Small intestine (tissue), 7 donors: ENCODE results near the gene DAPK2. TPM values are rescaled to one million over a fixed set of nuclear protein-coding genes. Genes with fewer than 3 reads are reported as not detected.
"Not testable (repeated sequence)": the region's sequence is repeated elsewhere in the genome, so short reads cannot be mapped to it uniquely, and the experiment has no call there.

Source experiments
- DNase-seq, 2 donors: peaks; one replicate each; pipeline versions ENCODE4 v3.0.0 to v3.0.0-alpha.2; 2013
- FAIRE-seq: peaks from 2 replicates; lab custom pipeline; 2012; peaks lifted over from hg19 to GRCh38; lab: Jason Lieb, UNC
- H3K27ac ChIP-seq, 3 donors: one replicate each; pipeline ENCODE4 v1.5.1; 2013; ENCODE audit warnings: low read length in 2 of 3, mild to moderate bottlenecking in 2 of 3, control low read depth in 1 of 3, inconsistent platforms in 1 of 3, low read depth in 1 of 3, moderate library complexity in 1 of 3
- H3K27me3 ChIP-seq, 3 donors: one replicate each; pipeline ENCODE4 v1.6.1; 2013; ENCODE audit warnings: low read length in 3 of 3, inconsistent platforms in 1 of 3; ENCODE audit not compliant: control insufficient read depth in 3 of 3, insufficient read depth in 3 of 3
- H3K36me3 ChIP-seq, 3 donors: one replicate each; pipeline ENCODE4 v1.6.1; 2013; ENCODE audit warnings: low read length in 3 of 3, inconsistent platforms in 1 of 3, low read depth in 1 of 3, mild to moderate bottlenecking in 1 of 3, moderate library complexity in 1 of 3; ENCODE audit not compliant: control insufficient read depth in 3 of 3, insufficient read depth in 2 of 3
- H3K4me1 ChIP-seq, 3 donors: one replicate each; pipeline ENCODE4 v1.6.1; 2013; ENCODE audit warnings: low read length in 2 of 3, inconsistent platforms in 1 of 3, low read depth in 1 of 3, mild to moderate bottlenecking in 1 of 3, moderate library complexity in 1 of 3; ENCODE audit not compliant: control insufficient read depth in 3 of 3, insufficient read depth in 2 of 3
- H3K4me3 ChIP-seq, 3 donors: one replicate each; pipeline ENCODE4 v1.5.1; 2013; ENCODE audit warnings: low read length in 3 of 3, control low read depth in 1 of 3, inconsistent platforms in 1 of 3, low read depth in 1 of 3, mild to moderate bottlenecking in 1 of 3, moderate library complexity in 1 of 3
- H3K9me3 ChIP-seq, 2 donors: one replicate each; pipeline ENCODE4 v1.6.1; 2013; ENCODE audit warnings: low read depth in 1 of 2, low read length in 1 of 2; ENCODE audit not compliant: control insufficient read depth in 2 of 2, insufficient read depth in 1 of 2
- WGBS, 3 donors: extraction: QIAGEN DNeasy Blood & Tissue Kit; methylation state at CpG; one replicate each; pipeline ENCODE4 v1.1.7; 2013; 5-methylcytosine and 5-hydroxymethylcytosine counted together
- polyA plus RNA-seq, 4 donors: library from polyadenylated mRNA; stranded (reverse) in 3 of 4; unstranded in 1 of 4; fragments of 200-250 nt in 3 of 4; fragments of 120-200 nt in 1 of 4; gene quantifications; one replicate each; pipeline versions ENCODE4 v1.2.1 to v1.2.3, GENCODE V29; 2013
- donor health status: healthy with polysubstance abuse.
- donor health status: control.
- donor health status: control.
- donor health status: Bipolar disorder and iron deficiency.
- donor health status: healthy.

Gene DAPK2
- polyA plus RNA-seq, 4 donors = 10.3 to 91.6 (median 47.5) TPM

GRCh38 chr15:64068133-64068532, 21.8 kb upstream of the DAPK2 start:
- Histone ChIP-seq H3K27ac (no peak overlapping the region), H3K27me3 (no peaks in the 10 kb centered on the region), H3K36me3 (peaks cover 2 to 6% (median 6%) of the 10 kb centered on the region in 3 donors), H3K4me1 (peaks cover 0 to 27% (median 3%) of the 10 kb centered on the region in 3 donors), H3K4me3 (no peak overlapping the region), H3K9me3 (no peaks in the 10 kb centered on the region)
- no peak for FAIRE-seq
- WGBS, 3 donors = 49 to 63% (median 50%) methylated on average over 4 of the region's 4 CpGs
- no peak for DNase-seq

GRCh38 chr15:64067564-64068030, 21.3 kb upstream of the DAPK2 start:
- FAIRE-seq = no peak
- no peaks in the 10 kb centered on the region for H3K9me3 ChIP-seq
- H3K4me1 ChIP-seq = peaks cover 0 to 27% (median 3%) of the 10 kb centered on the region in 3 donors
- no peaks in the 10 kb centered on the region for H3K27me3 ChIP-seq
- no peak overlapping the region for H3K4me3 ChIP-seq
- DNase-seq = peak; percentile 70 to 77
- H3K27ac ChIP-seq = no peak overlapping the region
- H3K36me3 ChIP-seq = peaks cover 2 to 6% (median 4%) of the 10 kb centered on the region in 3 donors
- WGBS, 3 donors = 18 to 23% (median 20%) methylated on average over 11 of the region's 11 CpGs

- Histone ChIP-seq H3K9me3 (no peaks in the 10 kb centered on the region), H3K27me3 (no peaks in the 10 kb centered on the region), H3K4me3 (no peak overlapping the region), H3K27ac (no peak overlapping the region), H3K4me1 (peaks cover 0 to 19% (median 3%) of the 10 kb centered on the region in 3 donors), H3K36me3 (peaks cover 0 to 1% (median 0%) of the 10 kb centered on the region in 3 donors)
- FAIRE-seq = no peak
- DNase-seq = no peak
- 29 to 43% (median 32%) methylated on average over 1 of the region's 1 CpG for WGBS, 3 donors
Observed at GRCh38 chr15:64066451-64066850, 20.2 kb upstream of the DAPK2 start.

DNA sequence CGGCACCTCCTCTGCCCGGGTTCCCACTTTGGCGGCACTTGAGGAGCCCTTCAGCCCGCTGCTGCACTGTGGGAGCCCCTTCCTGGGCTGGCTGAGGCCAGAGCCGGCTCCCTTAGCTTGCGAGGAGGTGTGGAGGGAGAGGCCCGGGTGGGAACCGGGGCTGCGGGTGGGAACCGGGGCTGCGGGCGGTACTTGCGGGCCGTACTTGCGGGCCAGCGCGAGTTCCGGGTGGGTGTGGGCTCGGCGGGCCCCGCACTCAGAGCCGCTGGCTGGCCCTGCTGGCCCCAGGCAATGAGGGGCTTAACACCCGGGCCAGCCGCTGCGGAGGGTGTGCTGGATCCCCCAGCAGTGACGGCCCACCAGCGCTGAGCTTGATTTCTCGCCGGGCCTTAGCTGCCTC, 14.4 kb upstream of the DAPK2 start:
- Histone ChIP-seq H3K36me3 (no peaks in the 10 kb centered on the region), H3K4me3 (no peak overlapping the region), H3K4me1 (no peaks in the 10 kb centered on the region), H3K27me3 (no peaks in the 10 kb centered on the region), H3K9me3 (peaks cover 0 to 11% of the 10 kb centered on the region in 2 donors), H3K27ac (no peak overlapping the region)
- FAIRE-seq (no peak), DNase-seq (no peak)
- 95% methylated on average over 26 to 29 of the region's 29 CpGs for WGBS, 3 donors

- not testable (repeated sequence) for H3K27me3 ChIP-seq, FAIRE-seq, DNase-seq, H3K4me1 ChIP-seq, H3K27ac ChIP-seq, H3K36me3 ChIP-seq, H3K4me3 ChIP-seq
- H3K9me3 ChIP-seq = peaks cover 0 to 11% of the 10 kb centered on the region in 2 donors
- WGBS, 3 donors = 92 to 100% (median 98%) methylated on average over 2 of the region's 2 CpGs
Observed at GRCh38 chr15:64059104-64059503, 12.8 kb upstream of the DAPK2 start.

GRCh38 chr15:64058279-64058678, 12.0 kb upstream of the DAPK2 start:
- FAIRE-seq (no peak), DNase-seq (no peak)
- Histone ChIP-seq H3K27ac (no peak overlapping the region), H3K9me3 (peaks cover 0 to 11% of the 10 kb centered on the region in 2 donors), H3K4me3 (no peak overlapping the region), H3K4me1 (no peaks in the 10 kb centered on the region), H3K36me3 (no peaks in the 10 kb centered on the region), H3K27me3 (no peaks in the 10 kb centered on the region)
- WGBS, 3 donors = 84 to 86% (median 86%) methylated on average over 5 of the region's 5 CpGs

GRCh38 chr15:64053674-64054073, 7.4 kb upstream of the DAPK2 start:
- not testable (repeated sequence) for FAIRE-seq, H3K36me3 ChIP-seq, H3K27ac ChIP-seq, DNase-seq, H3K4me3 ChIP-seq, H3K27me3 ChIP-seq, H3K9me3 ChIP-seq, H3K4me1 ChIP-seq
- 86 to 89% (median 87%) methylated on average over 12 of the region's 12 CpGs for WGBS, 3 donors

GRCh38 chr15:64052925-64053491, 6.7 kb upstream of the DAPK2 start:
- Histone ChIP-seq H3K27ac (no peak overlapping the region), H3K27me3 (peaks cover 0 to 2% (median 0%) of the 10 kb centered on the region in 3 donors), H3K4me3 (no peak overlapping the region), H3K4me1 (peaks cover 0 to 8% (median 0%) of the 10 kb centered on the region in 3 donors), H3K36me3 (no peaks in the 10 kb centered on the region), H3K9me3 (no peaks in the 10 kb centered on the region)
- DNase-seq (no peak), FAIRE-seq (no peak)
- WGBS, 3 donors = 93 to 94% (median 94%) methylated on average over 5 of the region's 5 CpGs
